Measurements from ENCODE around the gene DDAH1. TPM values are rescaled to one million over a fixed set of nuclear protein-coding genes. Genes with fewer than 3 reads are reported as not detected.

DDAH1 gene
- total and polyA plus RNA-seq, 5 donors from 2014 or later, result 0.15 TPM; not detected in 4

- H3K4me3 Mint-ChIP-seq, result no peak overlapping the region
- H3K9me3 Mint-ChIP-seq, result peaks cover 0 to 4% (median 0%) of the 10 kb centered on the region in 7 donors
- no peaks in the 10 kb centered on the region for H3K36me3 Mint-ChIP-seq
- H3K36me3 ChIP-seq (ENCODE audit: control insufficient read depth, insufficient read depth, low read length), result no peaks in the 10 kb centered on the region
- H3K9me3 ChIP-seq (ENCODE audit: control insufficient read depth in 2 of 2, low read length in 2 of 2), result no peaks in the 10 kb centered on the region
- peaks cover 11% of the 10 kb centered on the region for H3K27me3 Mint-ChIP-seq
- H3K27ac Mint-ChIP-seq, result no peak overlapping the region
- peaks cover 1% of the 10 kb centered on the region for H3K27me3 ChIP-seq (ENCODE audit: control insufficient read depth, insufficient read depth, low read length)
- ATAC-seq (ENCODE audit: low read depth in 2 of 2) (no peak), DNase-seq (no peak)
- no peak overlapping the region for H3K4me3 ChIP-seq (ENCODE audit: low read depth, low read length)
- H3K4me1 ChIP-seq (ENCODE audit: control insufficient read depth, insufficient read depth, low read length, poor library complexity, severe bottlenecking), result no peaks in the 10 kb centered on the region
- H3K27ac ChIP-seq (ENCODE audit: insufficient read depth, low read length, poor library complexity, severe bottlenecking), result no peak overlapping the region
- no peaks in the 10 kb centered on the region for H3K4me1 Mint-ChIP-seq
Measured at GRCh38 chr1:85340427-85340826, 124.5 kb downstream of the DDAH1 start.

GRCh38 chr1:85339656-85340399, 125.1 kb downstream of the DDAH1 start:
- no peaks in the 10 kb centered on the region for H3K9me3 ChIP-seq (ENCODE audit: control insufficient read depth in 2 of 2, low read length in 2 of 2)
- no peak overlapping the region for H3K27ac ChIP-seq (ENCODE audit: insufficient read depth, low read length, poor library complexity, severe bottlenecking)
- H3K27me3 ChIP-seq (ENCODE audit: control insufficient read depth, insufficient read depth, low read length), result peaks cover 1% of the 10 kb centered on the region
- H3K27me3 Mint-ChIP-seq, result peaks cover 11% of the 10 kb centered on the region
- ATAC-seq (ENCODE audit: low read depth in 2 of 2) (no peak), DNase-seq (no peak)
- H3K4me1 Mint-ChIP-seq, result peaks cover 0 to 2% (median 0%) of the 10 kb centered on the region in 4 donors
- no peaks in the 10 kb centered on the region for H3K4me1 ChIP-seq (ENCODE audit: control insufficient read depth, insufficient read depth, low read length, poor library complexity, severe bottlenecking)
- H3K36me3 ChIP-seq (ENCODE audit: control insufficient read depth, insufficient read depth, low read length), result no peaks in the 10 kb centered on the region
- no peak overlapping the region for H3K4me3 Mint-ChIP-seq
- no peak overlapping the region for H3K4me3 ChIP-seq (ENCODE audit: low read depth, low read length)
- no peak overlapping the region for H3K27ac Mint-ChIP-seq
- no peaks in the 10 kb centered on the region for H3K36me3 Mint-ChIP-seq
- peaks cover 0 to 4% (median 0%) of the 10 kb centered on the region in 7 donors for H3K9me3 Mint-ChIP-seq

GRCh38 chr1:85339089-85339488, 125.9 kb downstream of the DDAH1 start:
- Mint-ChIP-seq H3K27me3 (peaks cover 15% of the 10 kb centered on the region), H3K4me3 (no peak overlapping the region), H3K27ac (no peak overlapping the region), H3K9me3 (peaks cover 0 to 4% (median 2%) of the 10 kb centered on the region in 7 donors), H3K4me1 (peaks cover 0 to 2% (median 0%) of the 10 kb centered on the region in 4 donors), H3K36me3 (no peaks in the 10 kb centered on the region)
- H3K4me1 ChIP-seq (ENCODE audit: control insufficient read depth, insufficient read depth, low read length, poor library complexity, severe bottlenecking), result no peaks in the 10 kb centered on the region
- no peak for DNase-seq
- H3K27me3 ChIP-seq (ENCODE audit: control insufficient read depth, insufficient read depth, low read length), result peaks cover 1% of the 10 kb centered on the region
- no peak overlapping the region for H3K4me3 ChIP-seq (ENCODE audit: low read depth, low read length)
- H3K9me3 ChIP-seq (ENCODE audit: control insufficient read depth in 2 of 2, low read length in 2 of 2), result no peaks in the 10 kb centered on the region
- no peak for ATAC-seq (ENCODE audit: low read depth in 2 of 2)
- no peaks in the 10 kb centered on the region for H3K36me3 ChIP-seq (ENCODE audit: control insufficient read depth, insufficient read depth, low read length)
- no peak overlapping the region for H3K27ac ChIP-seq (ENCODE audit: insufficient read depth, low read length, poor library complexity, severe bottlenecking)

- ATAC-seq (ENCODE audit: low read depth in 2 of 2) (no peak), DNase-seq (no peak)
- no peaks in the 10 kb centered on the region for H3K36me3 ChIP-seq (ENCODE audit: control insufficient read depth, insufficient read depth, low read length)
- H3K36me3 Mint-ChIP-seq, result peaks cover 4% of the 10 kb centered on the region
- H3K4me1 ChIP-seq (ENCODE audit: control insufficient read depth, insufficient read depth, low read length, poor library complexity, severe bottlenecking), result no peaks in the 10 kb centered on the region
- peaks cover 18% of the 10 kb centered on the region for H3K27me3 Mint-ChIP-seq
- H3K27ac Mint-ChIP-seq, result no peak overlapping the region
- H3K27ac ChIP-seq (ENCODE audit: insufficient read depth, low read length, poor library complexity, severe bottlenecking), result no peak overlapping the region
- no peak overlapping the region for H3K4me3 Mint-ChIP-seq
- no peak overlapping the region for H3K4me3 ChIP-seq (ENCODE audit: low read depth, low read length)
- H3K9me3 Mint-ChIP-seq, result peaks cover 0 to 17% (median 8%) of the 10 kb centered on the region in 7 donors
- H3K9me3 ChIP-seq (ENCODE audit: control insufficient read depth in 2 of 2, low read length in 2 of 2), result peaks cover 2 to 6% of the 10 kb centered on the region in 2 experiments
- H3K4me1 Mint-ChIP-seq, result peaks cover 0 to 2% (median 0%) of the 10 kb centered on the region in 4 donors
- H3K27me3 ChIP-seq (ENCODE audit: control insufficient read depth, insufficient read depth, low read length), result peaks cover 5% of the 10 kb centered on the region
Measured at GRCh38 chr1:85334962-85335361, 130.0 kb downstream of the DDAH1 start.

GRCh38 chr1:85333186-85333585, 131.8 kb downstream of the DDAH1 start:
- no peak overlapping the region for H3K4me3 Mint-ChIP-seq

GRCh38 chr1:85332575-85332974, 132.4 kb downstream of the DDAH1 start:
- no peak overlapping the region for H3K27ac Mint-ChIP-seq
- peaks cover 18% of the 10 kb centered on the region for H3K27me3 Mint-ChIP-seq
- H3K36me3 ChIP-seq (ENCODE audit: control insufficient read depth, insufficient read depth, low read length), result no peaks in the 10 kb centered on the region
- ATAC-seq (ENCODE audit: low read depth in 2 of 2) (no peak), DNase-seq (no peak)
- H3K9me3 ChIP-seq (ENCODE audit: control insufficient read depth in 2 of 2, low read length in 2 of 2), result peaks cover 2 to 6% of the 10 kb centered on the region in 2 experiments
- H3K4me3 Mint-ChIP-seq, result no peak overlapping the region
- peaks cover 4% of the 10 kb centered on the region for H3K36me3 Mint-ChIP-seq
- H3K4me1 Mint-ChIP-seq, result peaks cover 0 to 2% (median 0%) of the 10 kb centered on the region in 4 donors
- no peak overlapping the region for H3K27ac ChIP-seq (ENCODE audit: insufficient read depth, low read length, poor library complexity, severe bottlenecking)
- H3K4me3 ChIP-seq (ENCODE audit: low read depth, low read length), result no peak overlapping the region
- peaks cover 0 to 17% (median 10%) of the 10 kb centered on the region in 7 donors for H3K9me3 Mint-ChIP-seq
- H3K4me1 ChIP-seq (ENCODE audit: control insufficient read depth, insufficient read depth, low read length, poor library complexity, severe bottlenecking), result no peaks in the 10 kb centered on the region
- peaks cover 5% of the 10 kb centered on the region for H3K27me3 ChIP-seq (ENCODE audit: control insufficient read depth, insufficient read depth, low read length)

More at GRCh38 chr1:85333186-85333585, 131.8 kb downstream of the DDAH1 start:
- Mint-ChIP-seq H3K36me3 (peaks cover 4% of the 10 kb centered on the region), H3K27me3 (peaks cover 23% of the 10 kb centered on the region), H3K27ac (no peak overlapping the region), H3K4me1 (peaks cover 0 to 2% (median 0%) of the 10 kb centered on the region in 4 donors), H3K9me3 (peaks cover 0 to 17% (median 10%) of the 10 kb centered on the region in 7 donors)
- H3K4me1 ChIP-seq (ENCODE audit: control insufficient read depth, insufficient read depth, low read length, poor library complexity, severe bottlenecking), result no peaks in the 10 kb centered on the region
- no peaks in the 10 kb centered on the region for H3K36me3 ChIP-seq (ENCODE audit: control insufficient read depth, insufficient read depth, low read length)
- H3K27me3 ChIP-seq (ENCODE audit: control insufficient read depth, insufficient read depth, low read length), result peaks cover 5% of the 10 kb centered on the region
- no peak overlapping the region for H3K4me3 ChIP-seq (ENCODE audit: low read depth, low read length)
- no peak overlapping the region for H3K27ac ChIP-seq (ENCODE audit: insufficient read depth, low read length, poor library complexity, severe bottlenecking)
- H3K9me3 ChIP-seq (ENCODE audit: control insufficient read depth in 2 of 2, low read length in 2 of 2), result peaks cover 2 to 6% of the 10 kb centered on the region in 2 experiments
- DNase-seq (no peak), ATAC-seq (ENCODE audit: low read depth in 2 of 2) (no peak)

- H3K4me1 ChIP-seq (ENCODE audit: control insufficient read depth, insufficient read depth, low read length, poor library complexity, severe bottlenecking), result no peaks in the 10 kb centered on the region
- no peak overlapping the region for H3K4me3 Mint-ChIP-seq
- H3K27ac ChIP-seq (ENCODE audit: insufficient read depth, low read length, poor library complexity, severe bottlenecking), result no peak overlapping the region
- H3K27me3 Mint-ChIP-seq, result peaks cover 13% of the 10 kb centered on the region
- H3K27me3 ChIP-seq (ENCODE audit: control insufficient read depth, insufficient read depth, low read length), result peaks cover 5% of the 10 kb centered on the region
- no peak for ATAC-seq (ENCODE audit: low read depth in 2 of 2)
- H3K9me3 Mint-ChIP-seq, result peaks cover 0 to 17% (median 8%) of the 10 kb centered on the region in 7 donors
- no peak overlapping the region for H3K27ac Mint-ChIP-seq
- H3K36me3 ChIP-seq (ENCODE audit: control insufficient read depth, insufficient read depth, low read length), result no peaks in the 10 kb centered on the region
- DNase-seq, result no peak
- H3K4me1 Mint-ChIP-seq, result peaks cover 0 to 2% (median 0%) of the 10 kb centered on the region in 4 donors
- no peak overlapping the region for H3K4me3 ChIP-seq (ENCODE audit: low read depth, low read length)
- peaks cover 4% of the 10 kb centered on the region for H3K36me3 Mint-ChIP-seq
- H3K9me3 ChIP-seq (ENCODE audit: control insufficient read depth in 2 of 2, low read length in 2 of 2), result peaks cover 2 to 6% of the 10 kb centered on the region in 2 experiments
Measured at GRCh38 chr1:85330711-85331290, 134.2 kb downstream of the DDAH1 start.

Data from CD4-positive, CD25-positive, alpha-beta regulatory T cell (primary cell).